Right renal cortex interstitium (tissue), 3 donors: Measurements from ENCODE around the gene ELF4. TPM values are rescaled to one million over a fixed set of nuclear protein-coding genes. Genes with fewer than 3 reads are reported as not detected.
"Not testable (repeated sequence)": the region's sequence is repeated elsewhere in the genome, so short reads cannot be mapped to it uniquely, and the experiment has no call there.

Source experiments
- DNase-seq, 3 donors: peaks; one replicate each; pipeline ENCODE4 v3.0.0-alpha.2; 2013; ENCODE audit warnings: low read depth in 3 of 3, low spot score in 2 of 3
- polyA plus RNA-seq, 3 donors: library from polyadenylated mRNA; unstranded; fragments of 120-200 nt; gene quantifications; one replicate each; pipeline ENCODE4 v1.2.1, GENCODE V29; 2013; ENCODE audit not compliant: insufficient read length in 3 of 3

ELF4 gene
- polyA plus RNA-seq, 3 donors, result 11.1 to 12.2 (median 11.8) TPM

- DNase-seq, result not testable (repeated sequence)
Measured at GRCh38 chrX:130115119-130115885, 5.0 kb upstream of the ELF4 start.

- DNase-seq, result no peak
Measured at GRCh38 chrX:130114141-130114588, 3.9 kb upstream of the ELF4 start.

- no peak for DNase-seq
Measured at GRCh38 chrX:130111220-130112154, 1.2 kb upstream of the ELF4 start.

GRCh38 chrX:130109429-130110378 is 593 bp downstream of the ELF4 start:
- no peak for DNase-seq

- no peak for DNase-seq
Measured at GRCh38 chrX:130108647-130109428, 1.5 kb downstream of the ELF4 start.

GRCh38 chrX:130106071-130106470 is 4.2 kb downstream of the ELF4 start:
- no peak for DNase-seq

GRCh38 chrX:130105244-130105643 is 5.1 kb downstream of the ELF4 start:
- no peak for DNase-seq

DNA sequence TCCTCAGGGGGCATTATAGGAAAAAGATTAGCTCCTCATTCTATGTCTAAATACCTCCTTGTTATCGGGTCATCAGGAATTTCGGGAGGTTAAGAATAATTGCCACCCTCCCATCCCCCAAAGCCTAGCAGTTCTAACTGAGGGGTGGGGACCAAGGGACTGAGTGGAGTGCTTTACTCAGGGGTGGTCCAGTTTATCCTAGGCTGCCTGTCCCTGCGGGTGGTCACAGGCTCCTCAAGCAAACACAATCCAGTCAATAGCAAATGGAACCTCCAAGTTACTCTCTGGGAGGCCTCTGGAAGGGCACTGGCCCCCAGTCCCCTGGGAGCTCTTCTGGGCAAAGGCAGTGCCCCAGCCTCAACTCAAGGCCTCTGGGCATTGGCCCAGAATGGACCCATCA is 6.7 kb downstream of the ELF4 start:
- no peak for DNase-seq

DNA sequence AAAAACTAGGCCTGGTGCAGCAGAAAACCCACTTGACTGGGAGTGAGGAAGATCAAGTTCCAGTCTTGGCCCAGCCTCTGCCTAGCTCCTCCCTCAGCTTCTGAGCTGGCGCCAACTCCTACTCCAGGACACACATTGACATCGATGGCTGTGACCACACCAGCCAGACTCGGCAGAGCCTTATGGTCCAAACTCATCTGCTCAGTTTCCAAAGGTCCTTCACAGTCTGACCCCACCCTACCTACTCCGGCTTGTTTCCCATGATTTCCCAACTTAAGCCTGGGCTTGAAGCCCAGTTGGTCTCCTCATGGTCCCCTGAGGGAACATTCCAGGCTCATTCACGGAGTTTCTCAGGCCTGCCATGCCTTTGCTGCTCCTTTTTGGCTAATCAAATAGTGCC is 10.1 kb downstream of the ELF4 start:
- no peak for DNase-seq

GRCh38 chrX:130098210-130098552 is 12.1 kb downstream of the ELF4 start:
- DNase-seq, result no peak

GRCh38 chrX:130097507-130098209 is 12.6 kb downstream of the ELF4 start:
- DNase-seq, result no peak

DNA sequence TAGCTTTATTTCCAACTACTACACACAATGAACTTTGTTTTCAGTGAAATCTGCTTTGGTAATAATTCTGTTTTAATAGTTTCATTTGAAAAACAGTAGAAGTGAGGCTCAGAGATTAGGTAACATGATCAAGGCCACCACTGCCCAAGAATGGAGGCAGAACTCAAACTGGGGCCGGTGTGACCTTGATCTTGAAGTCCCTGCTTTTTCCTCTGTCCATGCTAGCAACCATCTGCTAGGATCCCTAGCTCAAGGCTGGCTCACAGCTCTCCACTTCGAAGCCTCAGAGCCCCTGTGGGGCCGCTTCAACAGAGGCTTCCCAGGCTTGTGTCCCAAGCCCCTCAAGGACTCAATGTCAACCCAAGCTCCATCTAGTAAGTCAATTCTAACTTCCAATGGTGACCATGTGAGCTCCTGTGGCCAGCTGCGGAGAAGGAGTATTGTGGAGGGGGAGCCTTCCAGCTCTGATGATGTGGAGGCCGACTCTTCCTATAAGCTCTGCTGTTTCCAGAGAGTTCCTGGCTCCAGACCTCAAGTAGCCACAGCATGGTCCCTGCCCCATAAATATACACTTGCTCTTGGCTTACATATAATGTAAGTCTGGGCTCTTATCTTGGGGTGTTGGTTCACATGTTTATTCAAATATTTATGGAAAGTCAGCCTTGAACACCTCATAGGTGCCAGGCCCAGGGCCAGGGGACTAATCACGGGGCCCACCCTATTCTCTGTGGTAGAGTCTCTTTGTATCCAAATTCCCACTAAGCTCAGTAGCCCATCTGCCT is 14.9 kb downstream of the ELF4 start:
- DNase-seq, result no peak

DNA sequence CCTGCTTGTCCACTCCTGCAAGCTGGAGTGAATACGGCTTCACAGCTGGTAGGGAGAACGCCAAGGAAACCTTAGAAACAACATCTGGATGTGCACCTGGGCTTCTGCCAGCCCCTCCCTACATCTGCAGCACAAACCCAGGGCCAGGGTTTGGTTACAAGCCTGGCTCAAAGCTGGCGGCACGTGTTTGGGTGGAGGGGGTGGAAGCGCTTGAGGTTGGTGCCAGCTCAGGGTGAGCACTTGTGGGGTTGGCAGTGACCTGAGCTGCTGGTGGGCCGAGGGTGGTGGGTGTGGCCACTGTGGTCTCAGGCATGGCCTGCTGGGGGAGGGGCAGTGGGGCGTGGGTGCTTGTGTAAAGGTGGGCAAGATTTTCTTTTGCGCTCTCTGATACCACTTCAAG is 15.6 kb downstream of the ELF4 start:
- DNase-seq, result no peak

DNA sequence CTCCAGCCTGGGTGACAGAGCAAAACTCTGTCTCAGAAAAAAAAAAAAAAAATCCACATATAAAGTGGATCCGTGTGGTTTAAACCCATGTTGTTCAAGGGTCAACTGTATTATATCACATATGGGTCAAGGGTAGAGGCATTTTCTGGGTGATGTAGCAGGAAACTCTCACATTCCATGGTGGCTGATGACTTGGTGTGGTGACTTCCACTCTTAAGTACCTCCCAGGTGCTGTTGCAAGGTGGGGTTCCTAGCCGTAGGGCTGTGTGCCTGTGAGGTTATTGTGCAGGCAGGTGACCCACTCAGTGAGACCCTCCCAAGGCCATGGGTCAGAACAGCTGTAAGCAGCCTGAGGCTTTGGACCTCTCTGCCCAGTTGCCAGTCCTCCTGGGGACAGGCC is 17.0 kb downstream of the ELF4 start:
- no peak for DNase-seq

DNA sequence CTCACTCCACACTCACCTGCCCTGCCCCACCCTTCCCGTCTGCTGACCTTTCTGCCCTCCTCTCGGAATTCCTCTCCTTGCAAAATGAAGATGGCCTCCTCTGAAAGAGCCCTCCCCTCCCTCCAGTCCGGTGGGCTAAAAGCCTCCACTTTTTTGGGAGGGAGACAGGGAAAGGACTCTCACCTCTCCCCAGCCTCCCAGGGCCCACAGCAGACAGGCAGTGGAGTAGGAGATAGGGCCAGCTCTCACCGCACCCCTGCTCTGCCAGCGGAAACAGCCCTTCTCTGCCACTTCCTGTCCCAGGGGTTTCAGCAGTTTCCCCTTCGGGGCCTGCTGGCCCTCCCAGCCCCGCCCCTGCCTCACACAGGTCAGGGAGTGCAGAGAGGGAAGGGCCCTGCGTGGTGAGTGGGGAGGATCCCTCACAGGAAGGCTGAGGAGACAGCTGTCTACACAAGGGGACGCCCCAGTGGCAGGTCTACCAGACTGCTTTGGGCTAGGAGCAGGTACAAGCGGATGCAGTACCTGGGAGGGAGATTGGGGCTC is 18.2 kb downstream of the ELF4 start:
- no peak for DNase-seq

DNA sequence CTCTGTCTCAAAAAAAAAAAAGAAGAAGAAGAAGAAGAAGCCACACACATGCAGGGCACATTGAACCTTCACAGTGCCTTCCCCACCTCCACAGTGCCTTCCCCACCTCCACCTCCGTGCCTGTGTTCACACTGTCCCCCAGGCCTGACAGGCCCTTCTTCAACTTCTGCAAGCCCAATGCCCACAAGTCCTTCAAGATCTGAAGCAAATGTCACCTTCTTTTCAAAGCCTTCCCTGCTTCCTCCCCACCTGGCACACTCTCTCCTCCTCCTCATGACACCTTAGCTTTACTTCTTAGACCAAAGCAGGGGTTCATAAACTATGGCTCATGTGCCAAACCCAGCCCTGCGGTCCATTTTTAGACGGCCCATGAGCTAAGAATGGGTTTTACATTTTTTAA is 19.9 kb downstream of the ELF4 start:
- no peak for DNase-seq

DNA sequence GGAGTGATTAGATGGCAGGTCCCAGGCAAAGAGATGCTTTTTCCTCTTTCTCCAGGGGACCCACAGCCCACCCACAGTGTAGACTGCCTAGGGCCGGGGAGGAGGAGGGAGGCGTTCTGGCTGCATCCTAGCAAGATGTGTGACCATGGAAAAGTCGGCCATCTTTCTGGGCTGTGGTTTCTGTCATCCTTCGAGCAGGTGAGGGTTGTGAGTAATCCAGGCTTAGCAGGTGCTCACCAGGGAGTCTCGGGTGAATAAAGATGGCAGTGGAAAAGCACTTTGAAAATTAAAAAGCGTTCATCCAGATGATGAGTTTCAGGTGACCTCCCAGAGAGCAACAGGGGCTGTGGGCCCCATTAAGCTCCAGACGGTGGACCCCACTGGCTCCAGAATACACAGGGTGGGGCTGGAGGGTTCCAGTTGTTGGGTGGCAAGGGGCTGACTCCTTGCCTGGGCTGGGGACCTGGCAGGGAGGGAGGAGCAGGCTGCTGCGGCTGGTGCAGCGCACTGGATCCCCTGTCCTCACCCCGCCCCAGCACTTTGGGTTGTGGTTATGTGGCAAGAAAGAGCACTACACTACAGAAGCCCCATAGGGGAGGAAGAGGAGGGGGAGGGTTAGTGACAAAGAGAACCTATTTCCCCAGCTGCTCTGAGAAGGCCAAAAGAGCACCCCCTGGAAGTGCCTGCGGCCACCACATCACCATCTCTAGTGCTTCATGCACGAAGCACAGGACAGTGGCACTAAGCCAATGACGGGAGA is 23.7 kb downstream of the ELF4 start:
- no peak for DNase-seq
